Breast epithelium (tissue), 4 donors: ENCODE results near the gene OXLD1. TPM values are rescaled to one million over a fixed set of nuclear protein-coding genes. Genes with fewer than 3 reads are reported as not detected.

Experiments
- DNase-seq, 2 donors: peaks; one replicate each; pipeline ENCODE4 v3.0.0-alpha.2; 2019; ENCODE audit warnings: low spot score in 2 of 2
- H3K27ac ChIP-seq, 2 donors: fragments of 200-600 bp; sonication (generic) in 1 of 2; one replicate each; pipeline ENCODE4 v1.5.1; 2016 to 2019; ENCODE audit warnings: mild to moderate bottlenecking in 1 of 2
- H3K27me3 ChIP-seq, 2 donors: fragments of 200-600 bp; sonication (generic) in 1 of 2; one replicate each; pipeline versions ENCODE4 v1.5.1 to v1.6.0; 2017 to 2019; ENCODE audit warnings: control low read depth in 1 of 2, mild to moderate bottlenecking in 1 of 2
- H3K36me3 ChIP-seq: fragments of 200-600 bp; one replicate; pipeline ENCODE4 v1.5.1; 2019
- H3K4me1 ChIP-seq, 2 donors: fragments of 200-600 bp; sonication (generic); one replicate each; pipeline ENCODE4 v1.5.1; 2016 to 2019; ENCODE audit warnings: control low read depth in 1 of 2
- H3K4me3 ChIP-seq, 3 donors: fragments of 200-600 bp; sonication (generic); 1 replicate in 2 of 3; 2 replicates in 1 of 3; pipeline ENCODE4 v1.5.1; 2016 to 2019; ENCODE audit warnings: mild to moderate bottlenecking in 3 of 3, moderate library complexity in 2 of 3
- H3K9me3 ChIP-seq, 2 donors: fragments of 200-600 bp; sonication (generic) in 1 of 2; one replicate each; pipeline ENCODE4 v1.5.1; 2016 to 2019; ENCODE audit warnings: control low read depth in 1 of 2
- POLR2A ChIP-seq: fragments of 450-650 bp; IDR thresholded peaks from one replicate; pipeline ENCODE4 v1.6.1; 2016; ENCODE audit warnings: antibody characterized with exemption, mild to moderate bottlenecking, moderate library complexity
- POLR2AphosphoS5 ChIP-seq, 3 donors: sonication (generic); formaldehyde crosslinking; IDR thresholded peaks; one replicate each; pipeline ENCODE4 v1.6.1; 2017; ENCODE audit warnings: antibody characterized with exemption in 3 of 3
- intact Hi-C: fragments of 100-400 bp; cut with DNase I; formaldehyde crosslinking; loops from one replicate; pipeline ENCODE4 v1.15.1; 2023; ENCODE audit warnings: low total_unique reads
- total RNA-seq, 3 donors: library from RNA; depleted of rRNA; stranded (reverse); fragments of >200 nt; gene quantifications; one replicate each; pipeline ENCODE4 v1.1.0, GENCODE V29; 2016
- TF ChIP-seq, protein P1 (sequence below), 3 donors: fragments of 450-650 bp; IDR thresholded peaks; one replicate each; pipeline ENCODE4 v1.5.1; 2016 to 2017; ENCODE audit warnings: antibody characterized with exemption in 3 of 3, mild to moderate bottlenecking in 3 of 3, moderate library complexity in 3 of 3

OXLD1 gene
- total RNA-seq, 3 donors from 2014 or later: 34.4 to 43.6 (median 42.6) TPM

DNA sequence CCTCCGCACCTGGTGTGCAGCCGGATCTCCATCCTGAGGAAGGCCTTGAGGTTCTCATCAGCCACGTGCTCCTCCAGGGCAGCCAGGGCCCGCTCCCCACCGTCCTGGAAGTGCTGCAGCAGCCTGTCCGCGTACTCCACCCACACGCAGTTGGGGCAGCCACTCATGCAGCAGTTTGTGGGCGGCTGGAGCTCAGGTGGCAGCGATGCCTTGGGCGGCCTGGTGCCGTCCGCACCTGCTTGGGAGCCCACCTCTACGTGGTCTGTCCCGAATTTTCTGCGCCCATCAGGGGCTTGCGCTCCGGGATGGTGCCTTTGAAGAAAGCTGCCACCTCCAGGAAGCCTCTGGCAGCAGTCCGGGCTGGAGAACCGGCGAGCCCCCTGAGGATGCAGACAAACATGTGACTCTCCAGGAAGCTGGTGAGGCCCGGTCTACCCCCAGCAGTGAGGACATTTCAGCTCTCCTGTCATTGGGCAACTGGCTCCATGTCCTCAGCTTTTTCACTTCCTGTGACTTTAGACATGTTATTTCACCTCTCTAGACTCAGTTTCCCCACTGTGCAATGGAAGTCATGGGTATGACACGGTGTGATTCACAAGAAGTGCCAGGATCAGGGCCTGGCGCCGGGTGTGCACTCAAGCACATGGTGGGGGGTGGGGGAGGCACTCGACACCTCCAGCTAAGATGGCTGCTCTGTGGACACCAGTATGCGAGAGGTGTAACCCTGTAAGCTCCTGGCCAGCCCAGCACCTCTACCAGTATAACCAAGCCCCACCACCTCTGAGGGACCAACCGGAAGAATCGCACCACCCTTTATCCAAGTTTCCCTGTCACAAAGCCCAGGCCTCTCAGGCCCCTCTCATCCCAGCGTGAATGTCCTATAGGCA, 957 bp downstream of the OXLD1 start:
- no peak for DNase-seq

DNA sequence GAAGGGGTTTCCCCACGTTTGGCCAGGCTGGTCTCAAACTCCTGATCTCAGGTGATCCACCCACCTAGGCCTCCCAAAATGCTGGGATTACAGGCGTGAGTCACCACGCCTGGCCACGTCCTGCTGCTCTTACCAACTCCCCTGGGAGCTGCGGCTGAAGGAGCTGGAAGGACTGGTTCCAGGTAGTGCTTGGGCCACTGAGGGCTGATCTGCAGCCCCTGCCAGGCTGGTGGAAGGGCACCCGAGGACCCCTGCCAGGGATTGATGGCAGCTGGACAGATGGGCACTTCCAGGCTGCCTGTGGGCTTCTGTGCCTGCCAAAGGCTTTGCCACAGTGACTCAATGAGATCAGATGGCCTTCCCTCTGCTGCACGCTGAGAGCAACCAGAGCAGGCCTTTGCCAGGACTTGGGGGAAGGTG, 2.3 kb downstream of the OXLD1 start:
- intact Hi-C loops: no loop called here
- TF ChIP-seq POLR2AphosphoS5 (IDR thresholded peaks at IDR 0.05) (no peak), POLR2A (no peak)
- TF ChIP-seq, protein P1, sequence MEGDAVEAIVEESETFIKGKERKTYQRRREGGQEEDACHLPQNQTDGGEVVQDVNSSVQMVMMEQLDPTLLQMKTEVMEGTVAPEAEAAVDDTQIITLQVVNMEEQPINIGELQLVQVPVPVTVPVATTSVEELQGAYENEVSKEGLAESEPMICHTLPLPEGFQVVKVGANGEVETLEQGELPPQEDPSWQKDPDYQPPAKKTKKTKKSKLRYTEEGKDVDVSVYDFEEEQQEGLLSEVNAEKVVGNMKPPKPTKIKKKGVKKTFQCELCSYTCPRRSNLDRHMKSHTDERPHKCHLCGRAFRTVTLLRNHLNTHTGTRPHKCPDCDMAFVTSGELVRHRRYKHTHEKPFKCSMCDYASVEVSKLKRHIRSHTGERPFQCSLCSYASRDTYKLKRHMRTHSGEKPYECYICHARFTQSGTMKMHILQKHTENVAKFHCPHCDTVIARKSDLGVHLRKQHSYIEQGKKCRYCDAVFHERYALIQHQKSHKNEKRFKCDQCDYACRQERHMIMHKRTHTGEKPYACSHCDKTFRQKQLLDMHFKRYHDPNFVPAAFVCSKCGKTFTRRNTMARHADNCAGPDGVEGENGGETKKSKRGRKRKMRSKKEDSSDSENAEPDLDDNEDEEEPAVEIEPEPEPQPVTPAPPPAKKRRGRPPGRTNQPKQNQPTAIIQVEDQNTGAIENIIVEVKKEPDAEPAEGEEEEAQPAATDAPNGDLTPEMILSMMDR (IDR thresholded peaks at IDR 0.05): no peak
- H3K36me3 ChIP-seq: no peaks in the 10 kb centered on the region
- no peak overlapping the region for H3K27ac ChIP-seq
- peaks cover 0 to 13% of the 10 kb centered on the region in 2 donors for H3K4me1 ChIP-seq
- no peaks in the 10 kb centered on the region for H3K27me3 ChIP-seq
- no peak overlapping the region for H3K4me3 ChIP-seq
- H3K9me3 ChIP-seq: no peaks in the 10 kb centered on the region
- DNase-seq: no peak

More for the DNA sequence above, 957 bp downstream of the OXLD1 start:
- Histone ChIP-seq H3K36me3 (no peaks in the 10 kb centered on the region), H3K27ac (peak overlapping the region; percentile 91 to 93), H3K27me3 (no peaks in the 10 kb centered on the region), H3K4me1 (peaks cover 0 to 13% of the 10 kb centered on the region in 2 donors), H3K4me3 (peak overlapping the region; percentile 78 to 99 (median 98)), H3K9me3 (no peaks in the 10 kb centered on the region)
- TF ChIP-seq POLR2A (no peak), POLR2AphosphoS5 (IDR thresholded peaks at IDR 0.05) (no peak)
- TF ChIP-seq, protein P1 (IDR thresholded peaks at IDR 0.05): no peak
- intact Hi-C loops: no loop called here

GRCh38 chr17:81662002-81662401, 4.4 kb downstream of the OXLD1 start:
- H3K4me3 ChIP-seq: no peak overlapping the region
- intact Hi-C loops: no loop called here
- no peaks in the 10 kb centered on the region for H3K27me3 ChIP-seq
- DNase-seq: no peak
- peaks cover 0 to 7% of the 10 kb centered on the region in 2 donors for H3K4me1 ChIP-seq
- no peaks in the 10 kb centered on the region for H3K36me3 ChIP-seq
- no peak for TF ChIP-seq POLR2AphosphoS5 (IDR thresholded peaks at IDR 0.05)
- no peak for TF ChIP-seq POLR2A
- TF ChIP-seq, protein P1 (IDR thresholded peaks at IDR 0.05): no peak
- no peak overlapping the region for H3K27ac ChIP-seq
- no peaks in the 10 kb centered on the region for H3K9me3 ChIP-seq

DNA sequence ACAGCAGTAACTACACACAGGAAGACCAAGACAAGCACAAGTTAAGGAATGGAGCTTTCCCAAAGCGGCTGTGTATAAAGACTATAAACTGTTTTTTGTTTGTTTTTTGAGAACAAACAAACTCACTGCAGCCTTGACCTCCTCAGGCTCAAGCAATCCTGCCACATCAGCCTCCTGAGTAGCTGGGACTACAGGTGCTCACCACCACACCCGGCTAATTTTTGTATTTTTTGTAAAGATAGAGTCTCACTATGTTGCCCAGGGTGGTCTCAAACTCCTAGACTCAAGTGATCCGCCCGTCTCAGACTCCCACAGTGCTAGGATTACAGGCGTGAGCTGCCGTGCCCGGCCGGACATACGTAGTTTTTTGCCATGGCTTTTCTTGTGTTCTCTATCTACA, 6.0 kb downstream of the OXLD1 start:
- Histone ChIP-seq H3K27me3 (peaks cover 0 to 3% of the 10 kb centered on the region in 2 donors), H3K4me3 (no peak overlapping the region), H3K36me3 (no peaks in the 10 kb centered on the region), H3K4me1 (peaks cover 0 to 3% of the 10 kb centered on the region in 2 donors), H3K9me3 (no peaks in the 10 kb centered on the region), H3K27ac (peak overlapping the region; percentile 86 to 90)
- intact Hi-C loops: no loop called here
- no peak for DNase-seq
- no peak for TF ChIP-seq POLR2A
- TF ChIP-seq, protein P1 (IDR thresholded peaks at IDR 0.05): no peak
- TF ChIP-seq POLR2AphosphoS5 (IDR thresholded peaks at IDR 0.05): no peak

- TF ChIP-seq POLR2A (no peak), POLR2AphosphoS5 (IDR thresholded peaks at IDR 0.05) (no peak)
- TF ChIP-seq, protein P1 (IDR thresholded peaks at IDR 0.05): no peak
- H3K27me3 ChIP-seq: peaks cover 0 to 5% of the 10 kb centered on the region in 2 donors
Observed at GRCh38 chr17:81659038-81659437, 7.4 kb downstream of the OXLD1 start.

More at GRCh38 chr17:81659038-81659437, 7.4 kb downstream of the OXLD1 start:
- no peaks in the 10 kb centered on the region for H3K36me3 ChIP-seq
- no peak for DNase-seq
- no peaks in the 10 kb centered on the region for H3K9me3 ChIP-seq
- peak overlapping the region; percentile 49 to 90 for H3K27ac ChIP-seq
- peak overlapping the region in 1 of 3 donors; percentile 1 for H3K4me3 ChIP-seq
- no peaks in the 10 kb centered on the region for H3K4me1 ChIP-seq
- intact Hi-C loops: no loop called here
